Measurements from ENCODE around the gene NUDT5. TPM values are rescaled to one million over a fixed set of nuclear protein-coding genes. Genes with fewer than 3 reads are reported as not detected.
"Not testable (repeated sequence)": the region's sequence is repeated elsewhere in the genome, so short reads cannot be mapped to it uniquely, and the experiment has no call there.

Gene NUDT5
- total RNA-seq, 4 donors from 2014 or later = 23.4 to 50.7 (median 41.9) TPM

GRCh38 chr10:12180221-12180974 is 15.3 kb downstream of the NUDT5 start:
- Histone ChIP-seq H3K27me3 (no peaks in the 10 kb centered on the region), H3K4me3 (no peak overlapping the region), H3K36me3 (peaks cover 0 to 95% (median 0%) of the 10 kb centered on the region in 3 donors), H3K9me3 (no peaks in the 10 kb centered on the region), H3K4me1 (no peaks in the 10 kb centered on the region), H3K27ac (no peak overlapping the region)
- TF ChIP-seq, protein P1, sequence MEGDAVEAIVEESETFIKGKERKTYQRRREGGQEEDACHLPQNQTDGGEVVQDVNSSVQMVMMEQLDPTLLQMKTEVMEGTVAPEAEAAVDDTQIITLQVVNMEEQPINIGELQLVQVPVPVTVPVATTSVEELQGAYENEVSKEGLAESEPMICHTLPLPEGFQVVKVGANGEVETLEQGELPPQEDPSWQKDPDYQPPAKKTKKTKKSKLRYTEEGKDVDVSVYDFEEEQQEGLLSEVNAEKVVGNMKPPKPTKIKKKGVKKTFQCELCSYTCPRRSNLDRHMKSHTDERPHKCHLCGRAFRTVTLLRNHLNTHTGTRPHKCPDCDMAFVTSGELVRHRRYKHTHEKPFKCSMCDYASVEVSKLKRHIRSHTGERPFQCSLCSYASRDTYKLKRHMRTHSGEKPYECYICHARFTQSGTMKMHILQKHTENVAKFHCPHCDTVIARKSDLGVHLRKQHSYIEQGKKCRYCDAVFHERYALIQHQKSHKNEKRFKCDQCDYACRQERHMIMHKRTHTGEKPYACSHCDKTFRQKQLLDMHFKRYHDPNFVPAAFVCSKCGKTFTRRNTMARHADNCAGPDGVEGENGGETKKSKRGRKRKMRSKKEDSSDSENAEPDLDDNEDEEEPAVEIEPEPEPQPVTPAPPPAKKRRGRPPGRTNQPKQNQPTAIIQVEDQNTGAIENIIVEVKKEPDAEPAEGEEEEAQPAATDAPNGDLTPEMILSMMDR (IDR thresholded peaks at IDR 0.05) = no peak
- TF ChIP-seq POLR2A (IDR thresholded peaks at IDR 0.05) = no peak
- no peak for TF ChIP-seq EP300 (IDR thresholded peaks at IDR 0.05)
- 64% methylated on average over 9 of the region's 9 CpGs for WGBS, 2 donors
- no peak for DNase-seq (ENCODE audit: low spot score in 2 of 2)

GRCh38 chr10:12179606-12180170 is 16.0 kb downstream of the NUDT5 start:
- no peaks in the 10 kb centered on the region for H3K4me1 ChIP-seq
- 85 to 89% methylated on average over 4 of the region's 4 CpGs for WGBS, 2 donors

GRCh38 chr10:12177642-12178041 is 18.0 kb downstream of the NUDT5 start:
- no peaks in the 10 kb centered on the region for H3K27me3 ChIP-seq
- TF ChIP-seq EP300 (IDR thresholded peaks at IDR 0.05) (no peak), POLR2A (IDR thresholded peaks at IDR 0.05) (no peak)
- TF ChIP-seq, protein P1 (IDR thresholded peaks at IDR 0.05) = no peak
- H3K36me3 ChIP-seq = peaks cover 2 to 98% (median 16%) of the 10 kb centered on the region in 3 donors
- 91% methylated on average over 9 of the region's 9 CpGs for WGBS, 2 donors
- no peak overlapping the region for H3K4me3 ChIP-seq
- H3K9me3 ChIP-seq = no peaks in the 10 kb centered on the region
- H3K27ac ChIP-seq = no peak overlapping the region
- H3K4me1 ChIP-seq = no peaks in the 10 kb centered on the region
- no peak for DNase-seq (ENCODE audit: low spot score in 2 of 2)

More at GRCh38 chr10:12179606-12180170, 16.0 kb downstream of the NUDT5 start:
- TF ChIP-seq, protein P1 (IDR thresholded peaks at IDR 0.05) = no peak
- no peak for TF ChIP-seq EP300 (IDR thresholded peaks at IDR 0.05)
- TF ChIP-seq POLR2A (IDR thresholded peaks at IDR 0.05) = no peak
- H3K27me3 ChIP-seq = no peaks in the 10 kb centered on the region
- no peaks in the 10 kb centered on the region for H3K9me3 ChIP-seq
- no peak overlapping the region for H3K4me3 ChIP-seq
- H3K27ac ChIP-seq = no peak overlapping the region
- no peak for DNase-seq (ENCODE audit: low spot score in 2 of 2)
- H3K36me3 ChIP-seq = peaks cover under 1 to 95% (median 2%) of the 10 kb centered on the region in 3 donors

DNA sequence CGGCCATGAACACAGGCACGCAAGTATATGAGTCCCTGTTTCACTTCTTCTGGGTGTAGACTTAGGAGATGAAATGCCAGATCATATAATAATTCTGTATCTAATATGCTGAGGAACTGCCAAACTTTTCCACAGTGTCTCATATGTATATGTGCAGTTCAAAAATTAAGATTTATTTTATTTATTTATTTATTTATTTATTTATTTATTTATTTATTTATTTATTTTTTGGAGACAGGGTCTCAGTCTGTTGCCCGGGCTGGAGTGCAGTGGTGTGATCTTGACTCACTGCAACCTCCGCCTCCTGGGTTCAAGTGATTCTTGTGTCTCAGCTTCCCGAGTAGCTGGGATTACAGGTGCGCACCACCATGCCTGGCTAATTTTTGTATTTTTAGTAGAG is 24.2 kb downstream of the NUDT5 start:
- H3K27ac ChIP-seq; H3K27me3 ChIP-seq; H3K4me1 ChIP-seq; DNase-seq (ENCODE audit: low spot score in 2 of 2); H3K9me3 ChIP-seq; H3K4me3 ChIP-seq: not testable (repeated sequence)
- peaks cover 2 to 99% (median 29%) of the 10 kb centered on the region in 3 donors for H3K36me3 ChIP-seq
- WGBS, 2 donors = 96 to 97% methylated on average over 6 of the region's 6 CpGs

GRCh38 chr10:12165999-12166775 is 29.5 kb downstream of the NUDT5 start:
- DNase-seq (ENCODE audit: low spot score in 2 of 2) = no peak
- TF ChIP-seq EP300 (IDR thresholded peaks at IDR 0.05) = no peak
- TF ChIP-seq POLR2A (IDR thresholded peaks at IDR 0.05) = no peak
- TF ChIP-seq, protein P1 (IDR thresholded peaks at IDR 0.05) = no peak
- Histone ChIP-seq H3K27ac (peak overlapping the region; percentile 4 to 78 (median 56)), H3K9me3 (no peaks in the 10 kb centered on the region), H3K4me1 (peaks cover 0 to 26% (median 11%) of the 10 kb centered on the region in 4 donors), H3K27me3 (no peaks in the 10 kb centered on the region), H3K4me3 (no peak overlapping the region), H3K36me3 (peaks cover 0 to 81% (median 9%) of the 10 kb centered on the region in 3 donors)
- WGBS, 2 donors = 52 to 56% methylated on average over 6 of the region's 6 CpGs

Data from tibial nerve (tissue), 4 donors.